ENCODE measurements around the gene DNAJC4.

DNA sequence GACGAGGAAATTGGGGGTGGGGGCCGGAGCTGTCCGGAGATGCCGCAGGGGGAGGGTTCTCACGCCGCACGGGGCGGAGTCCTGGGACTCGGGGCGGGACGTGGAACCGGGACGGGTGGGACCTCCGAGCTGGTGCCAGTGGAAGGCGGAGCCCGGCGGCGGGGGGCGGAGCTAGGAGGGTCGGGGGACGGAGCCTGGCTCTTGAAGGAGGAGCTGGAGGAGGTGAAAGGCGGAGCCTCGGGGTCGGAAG is 10.8 kb downstream of the DNAJC4 start:
- TF ChIP-seq JUN (IDR thresholded peaks at IDR 0.05): no peak; a peak in 1 of 5 replicates
- TF ChIP-seq, protein P1, sequence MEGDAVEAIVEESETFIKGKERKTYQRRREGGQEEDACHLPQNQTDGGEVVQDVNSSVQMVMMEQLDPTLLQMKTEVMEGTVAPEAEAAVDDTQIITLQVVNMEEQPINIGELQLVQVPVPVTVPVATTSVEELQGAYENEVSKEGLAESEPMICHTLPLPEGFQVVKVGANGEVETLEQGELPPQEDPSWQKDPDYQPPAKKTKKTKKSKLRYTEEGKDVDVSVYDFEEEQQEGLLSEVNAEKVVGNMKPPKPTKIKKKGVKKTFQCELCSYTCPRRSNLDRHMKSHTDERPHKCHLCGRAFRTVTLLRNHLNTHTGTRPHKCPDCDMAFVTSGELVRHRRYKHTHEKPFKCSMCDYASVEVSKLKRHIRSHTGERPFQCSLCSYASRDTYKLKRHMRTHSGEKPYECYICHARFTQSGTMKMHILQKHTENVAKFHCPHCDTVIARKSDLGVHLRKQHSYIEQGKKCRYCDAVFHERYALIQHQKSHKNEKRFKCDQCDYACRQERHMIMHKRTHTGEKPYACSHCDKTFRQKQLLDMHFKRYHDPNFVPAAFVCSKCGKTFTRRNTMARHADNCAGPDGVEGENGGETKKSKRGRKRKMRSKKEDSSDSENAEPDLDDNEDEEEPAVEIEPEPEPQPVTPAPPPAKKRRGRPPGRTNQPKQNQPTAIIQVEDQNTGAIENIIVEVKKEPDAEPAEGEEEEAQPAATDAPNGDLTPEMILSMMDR (IDR thresholded peaks at IDR 0.05): no peak
- no peak for TF ChIP-seq POLR2A (IDR thresholded peaks at IDR 0.05; ENCODE audit: low read length)
- no peak for TF ChIP-seq EHF (CRISPR knock-in tag; IDR thresholded peaks at IDR 0.05)
- TF ChIP-seq EP300 (IDR thresholded peaks at IDR 0.05): no peak

All from A549 (cell line).